Activated effector memory CD4-positive, alpha-beta T cell treated with Interleukin-2 at 50 U/mL for 16 hours (primary cell): ENCODE measurements around the gene NAA16.

Experiments used
- DNase-seq: peaks from one replicate; pipeline ENCODE4 v3.0.0-alpha.2; 2020

Gene NAA16

GRCh38 chr13:41361491-41361890 is 50.4 kb downstream of the NAA16 start:
- DNase-seq, result no peak

GRCh38 chr13:41364043-41364442 is 53.0 kb downstream of the NAA16 start:
- no peak for DNase-seq

GRCh38 chr13:41365631-41366030 is 54.6 kb downstream of the NAA16 start:
- DNase-seq, result no peak

- DNase-seq, result no peak
Measured at GRCh38 chr13:41370736-41371135, 59.7 kb downstream of the NAA16 start.

GRCh38 chr13:41377446-41377845 is 66.4 kb downstream of the NAA16 start:
- no peak for DNase-seq

- DNase-seq, result no peak
Measured at GRCh38 chr13:41382431-41382830, 71.4 kb downstream of the NAA16 start.

- no peak for DNase-seq
Measured at GRCh38 chr13:41383386-41383785, 72.3 kb downstream of the NAA16 start.

GRCh38 chr13:41384749-41385503 is 73.9 kb downstream of the NAA16 start:
- DNase-seq, result no peak

- no peak for DNase-seq
Measured at GRCh38 chr13:41386211-41386610, 75.1 kb downstream of the NAA16 start.

GRCh38 chr13:41387576-41387975 is 76.5 kb downstream of the NAA16 start:
- DNase-seq, result no peak

- DNase-seq, result no peak
Measured at GRCh38 chr13:41388143-41388881, 77.2 kb downstream of the NAA16 start.

- DNase-seq, result no peak
Measured at GRCh38 chr13:41389580-41389979, 78.5 kb downstream of the NAA16 start.

GRCh38 chr13:41394166-41394565 is 83.1 kb downstream of the NAA16 start:
- DNase-seq, result no peak

GRCh38 chr13:41398494-41399170 is 87.6 kb downstream of the NAA16 start:
- DNase-seq, result no peak

GRCh38 chr13:41401366-41401765 is 90.3 kb downstream of the NAA16 start:
- no peak for DNase-seq

GRCh38 chr13:41402691-41403511 is 91.8 kb downstream of the NAA16 start:
- no peak for DNase-seq

- DNase-seq, result no peak
Measured at GRCh38 chr13:41403983-41404382, 92.9 kb downstream of the NAA16 start.

GRCh38 chr13:41405367-41405766 is 94.3 kb downstream of the NAA16 start:
- DNase-seq, result no peak

GRCh38 chr13:41407380-41407779 is 96.3 kb downstream of the NAA16 start:
- DNase-seq, result no peak

- no peak for DNase-seq
Measured at GRCh38 chr13:41408121-41408520, 97.1 kb downstream of the NAA16 start.

GRCh38 chr13:41408746-41409145 is 97.7 kb downstream of the NAA16 start:
- no peak for DNase-seq

- no peak for DNase-seq
Measured at GRCh38 chr13:41409611-41410010, 98.5 kb downstream of the NAA16 start.

- no peak for DNase-seq
Measured at GRCh38 chr13:41411060-41411459, 100.0 kb downstream of the NAA16 start.
